Stimulated activated effector memory CD8-positive, alpha-beta T cell treated with anti-CD3 and anti-CD28 coated beads, Interleukin-12 subunit alpha, Interleukin-12 subunit beta, amount 100 ng/mL, for 72 hours (primary cell): Measurements from ENCODE around the gene TPO.
"Not testable (repeated sequence)": the region's sequence is repeated elsewhere in the genome, so short reads cannot be mapped to it uniquely, and the experiment has no call there.

Experiments used
- ATAC-seq: fragments of 150-1000 bp; cut with Tn5 transposase; 2 replicates; pipeline ENCODE4 v1.10.0; 2021
- DNase-seq, 2 donors: peaks; one replicate each; pipeline ENCODE4 v3.0.0; 2021 to 2022; ENCODE audit warnings: low spot score in 2 of 2
- H3K27ac Mint-ChIP-seq: one replicate; pipeline ENCODE4 v1.8.0; 2022; ENCODE audit warnings: mild to moderate bottlenecking, mixed read lengths
- H3K36me3 Mint-ChIP-seq: one replicate; pipeline ENCODE4 v1.8.0; 2022; ENCODE audit warnings: mild to moderate bottlenecking, mixed read lengths
- H3K4me1 Mint-ChIP-seq: one replicate; pipeline ENCODE4 v1.8.0; 2022; ENCODE audit warnings: mixed read lengths
- H3K4me3 Mint-ChIP-seq: one replicate; pipeline ENCODE4 v1.8.0; 2022; ENCODE audit warnings: mild to moderate bottlenecking, mixed read lengths
- H3K9me3 Mint-ChIP-seq: one replicate; pipeline ENCODE4 v1.8.0; 2022; ENCODE audit warnings: mixed read lengths

Gene TPO

DNA sequence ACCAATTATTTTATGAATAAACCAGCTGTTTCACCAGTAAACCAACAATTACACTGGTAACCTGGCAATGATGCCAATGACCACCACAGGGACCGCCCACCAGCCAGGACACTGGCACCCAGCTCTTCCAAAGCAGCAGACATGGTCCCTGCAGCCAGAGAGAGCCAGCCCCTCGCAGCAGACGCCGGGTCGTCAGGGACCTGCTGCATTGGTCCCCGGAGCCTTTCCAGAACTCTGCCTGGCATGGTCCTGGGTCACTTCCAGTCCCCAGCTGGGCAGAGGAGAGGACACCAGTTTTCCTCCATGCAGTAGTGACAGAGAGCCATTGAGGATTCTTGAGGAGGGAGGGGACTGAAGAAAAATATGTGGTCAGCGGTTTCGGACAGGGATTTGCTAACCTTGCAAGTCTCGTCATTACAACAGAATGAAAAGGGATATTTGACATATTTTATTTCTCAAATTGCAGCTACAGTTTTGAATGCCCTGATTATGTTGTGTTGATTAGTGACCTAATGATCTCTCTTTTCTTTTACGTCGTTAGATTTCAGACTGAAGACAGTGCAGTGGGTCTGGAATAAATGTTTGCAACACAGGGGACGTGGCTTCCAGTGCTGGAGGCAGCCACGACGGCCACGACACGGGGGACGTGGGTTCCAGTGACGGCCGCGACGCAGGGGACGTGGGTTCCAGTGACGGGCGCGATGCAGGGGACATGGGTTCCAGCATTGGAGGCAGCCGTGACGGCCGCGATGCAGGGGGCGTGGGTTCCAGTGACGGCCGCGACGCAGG, 154.5 kb downstream of the TPO start:
- no peak for ATAC-seq
- H3K4me3 Mint-ChIP-seq: no peak overlapping the region
- H3K4me1 Mint-ChIP-seq: no peaks in the 10 kb centered on the region
- H3K36me3 Mint-ChIP-seq: no peaks in the 10 kb centered on the region
- peaks cover 3% of the 10 kb centered on the region for H3K9me3 Mint-ChIP-seq
- no peak for DNase-seq
- no peak overlapping the region for H3K27ac Mint-ChIP-seq

DNA sequence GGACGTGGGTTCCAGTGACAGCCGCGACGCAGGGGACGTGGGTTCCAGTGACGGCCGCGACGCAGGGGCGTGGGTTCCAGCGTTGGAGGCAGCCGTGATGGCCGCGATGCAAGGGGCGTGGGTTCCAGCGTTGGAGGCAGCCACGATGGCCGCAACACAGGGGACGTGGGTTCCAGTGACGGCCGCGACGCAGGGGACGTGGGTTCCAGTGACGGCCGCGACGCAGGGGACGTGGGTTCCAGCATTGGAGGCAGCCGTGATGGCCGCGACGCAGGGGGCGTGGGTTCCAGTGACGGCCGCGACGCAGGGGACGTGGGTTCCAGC, 155.0 kb downstream of the TPO start:
- not testable (repeated sequence) for ATAC-seq, H3K27ac Mint-ChIP-seq, H3K4me3 Mint-ChIP-seq, DNase-seq, H3K4me1 Mint-ChIP-seq, H3K9me3 Mint-ChIP-seq, H3K36me3 Mint-ChIP-seq

DNA sequence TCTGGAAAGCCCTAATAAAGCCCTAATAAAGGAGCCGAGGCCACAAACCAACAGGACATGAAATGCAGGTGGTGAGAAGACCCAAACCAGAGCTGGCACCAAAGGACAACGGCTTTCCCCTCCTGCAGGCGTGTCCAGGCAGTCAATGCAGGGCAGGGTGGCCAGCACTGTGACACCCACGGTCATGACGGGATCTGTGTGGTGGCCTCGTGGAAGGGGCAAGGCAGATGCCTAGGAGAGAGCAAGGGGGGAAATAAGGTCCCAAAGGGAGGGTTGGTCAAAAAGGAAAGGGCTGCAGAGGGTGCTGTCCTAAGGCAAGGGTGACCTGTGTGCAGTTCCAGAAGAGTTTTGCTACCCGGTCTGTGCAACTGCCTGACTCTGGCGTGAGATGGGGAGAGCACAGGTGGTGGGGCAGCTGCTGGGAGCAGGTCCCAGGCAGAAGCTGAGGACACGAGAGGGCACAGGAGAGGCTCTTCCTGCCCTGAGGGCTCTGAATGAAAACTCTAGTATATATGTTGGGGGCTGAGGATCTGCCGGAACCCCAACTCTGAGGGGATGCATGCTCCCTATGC, 156.7 kb downstream of the TPO start:
- DNase-seq: no peak
- H3K36me3 Mint-ChIP-seq: no peaks in the 10 kb centered on the region
- peak; percentile 19 for ATAC-seq
- H3K9me3 Mint-ChIP-seq: peaks cover 3% of the 10 kb centered on the region
- no peak overlapping the region for H3K4me3 Mint-ChIP-seq
- no peak overlapping the region for H3K27ac Mint-ChIP-seq
- H3K4me1 Mint-ChIP-seq: no peaks in the 10 kb centered on the region

DNA sequence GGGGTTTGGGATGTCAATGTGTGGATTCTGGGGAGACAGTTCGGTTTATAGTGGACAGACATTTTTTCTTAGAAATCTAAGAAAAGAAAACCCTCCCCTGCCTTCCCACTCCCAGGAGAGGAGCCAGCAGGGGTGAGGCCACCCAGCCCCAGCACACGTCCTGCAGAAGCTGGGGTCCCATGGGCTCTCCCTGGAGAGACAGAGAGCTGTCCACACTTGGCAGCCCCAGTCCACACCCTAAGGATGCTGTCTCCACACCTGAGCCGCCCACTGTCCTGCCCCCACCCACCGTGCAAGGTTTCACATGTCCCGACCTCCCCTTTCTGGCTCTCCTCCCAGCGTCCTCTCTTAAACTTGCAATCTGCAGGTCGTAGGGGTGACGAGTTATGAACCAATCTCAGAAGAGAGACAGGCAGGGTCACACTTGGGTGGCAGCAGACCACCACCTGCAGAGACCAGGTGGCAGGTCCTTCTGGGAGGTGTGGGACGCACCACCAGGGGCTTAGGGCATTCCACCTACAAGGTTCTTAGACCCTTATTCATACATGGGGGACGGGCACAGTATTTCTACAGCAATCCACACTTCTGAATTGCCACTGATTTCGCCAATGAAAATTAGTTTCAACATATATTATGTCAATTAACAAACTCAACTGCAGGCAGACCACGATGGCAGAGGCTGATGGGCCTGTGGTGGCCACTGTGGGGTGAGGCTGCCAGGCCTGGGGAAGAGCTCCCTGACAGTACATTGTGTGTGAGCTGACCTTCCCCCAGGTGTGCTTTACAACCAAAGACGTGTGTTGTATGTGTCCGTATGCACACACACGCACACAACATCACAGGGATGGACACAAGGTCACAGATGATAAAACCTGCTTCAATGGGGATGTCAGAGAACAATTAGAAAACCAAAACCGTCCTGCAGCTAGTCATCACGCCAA, 158.5 kb downstream of the TPO start:
- peaks cover 3% of the 10 kb centered on the region for H3K9me3 Mint-ChIP-seq
- ATAC-seq (no peak), DNase-seq (no peak)
- H3K27ac Mint-ChIP-seq: no peak overlapping the region
- no peaks in the 10 kb centered on the region for H3K4me1 Mint-ChIP-seq
- H3K4me3 Mint-ChIP-seq: no peak overlapping the region
- no peaks in the 10 kb centered on the region for H3K36me3 Mint-ChIP-seq

DNA sequence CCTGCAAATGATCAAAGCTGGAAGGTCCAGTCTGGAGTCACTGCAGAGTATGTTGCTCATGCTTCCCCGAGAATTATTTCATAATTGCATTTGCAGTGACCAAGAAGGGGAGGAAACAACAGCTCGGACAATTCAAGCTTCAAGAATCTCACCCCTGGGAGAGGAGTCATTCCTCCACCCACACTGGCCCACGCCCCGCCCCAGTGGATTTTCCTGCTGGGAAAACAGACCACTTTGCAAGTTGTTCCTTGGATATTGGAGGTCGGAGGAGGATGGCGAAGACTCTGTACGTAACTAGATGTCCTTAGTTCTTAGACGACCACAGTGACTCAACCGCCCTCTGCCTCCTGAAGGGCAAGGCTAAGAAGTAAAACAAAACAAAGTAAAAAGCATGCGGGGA, 159.4 kb downstream of the TPO start:
- peaks cover 3% of the 10 kb centered on the region for H3K9me3 Mint-ChIP-seq
- DNase-seq: no peak
- no peak for ATAC-seq
- H3K4me1 Mint-ChIP-seq: no peaks in the 10 kb centered on the region
- H3K4me3 Mint-ChIP-seq: no peak overlapping the region
- no peak overlapping the region for H3K27ac Mint-ChIP-seq
- H3K36me3 Mint-ChIP-seq: no peaks in the 10 kb centered on the region

DNA sequence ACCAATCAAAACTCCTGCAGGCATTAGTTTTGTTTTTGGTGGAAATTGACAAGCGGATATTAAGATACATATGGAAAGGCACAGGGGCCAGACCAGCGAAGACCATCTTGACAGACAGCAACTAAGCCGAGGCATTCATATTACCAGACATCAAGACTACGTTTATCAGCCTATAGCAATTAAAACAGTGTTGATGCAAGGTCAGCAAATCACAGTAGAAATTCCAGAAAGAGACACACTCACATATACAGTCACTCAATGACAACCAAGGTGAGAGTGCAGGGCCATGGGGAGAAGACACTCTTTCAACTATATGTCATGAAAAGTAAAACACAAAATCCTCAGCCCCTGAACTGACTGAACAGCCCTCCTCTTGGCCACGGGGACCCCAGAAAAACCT, 164.6 kb downstream of the TPO start:
- ATAC-seq (no peak), DNase-seq (no peak)
- H3K9me3 Mint-ChIP-seq: peaks cover 2% of the 10 kb centered on the region
- no peak overlapping the region for H3K4me3 Mint-ChIP-seq
- H3K36me3 Mint-ChIP-seq: no peaks in the 10 kb centered on the region
- H3K27ac Mint-ChIP-seq: no peak overlapping the region
- H3K4me1 Mint-ChIP-seq: no peaks in the 10 kb centered on the region

DNA sequence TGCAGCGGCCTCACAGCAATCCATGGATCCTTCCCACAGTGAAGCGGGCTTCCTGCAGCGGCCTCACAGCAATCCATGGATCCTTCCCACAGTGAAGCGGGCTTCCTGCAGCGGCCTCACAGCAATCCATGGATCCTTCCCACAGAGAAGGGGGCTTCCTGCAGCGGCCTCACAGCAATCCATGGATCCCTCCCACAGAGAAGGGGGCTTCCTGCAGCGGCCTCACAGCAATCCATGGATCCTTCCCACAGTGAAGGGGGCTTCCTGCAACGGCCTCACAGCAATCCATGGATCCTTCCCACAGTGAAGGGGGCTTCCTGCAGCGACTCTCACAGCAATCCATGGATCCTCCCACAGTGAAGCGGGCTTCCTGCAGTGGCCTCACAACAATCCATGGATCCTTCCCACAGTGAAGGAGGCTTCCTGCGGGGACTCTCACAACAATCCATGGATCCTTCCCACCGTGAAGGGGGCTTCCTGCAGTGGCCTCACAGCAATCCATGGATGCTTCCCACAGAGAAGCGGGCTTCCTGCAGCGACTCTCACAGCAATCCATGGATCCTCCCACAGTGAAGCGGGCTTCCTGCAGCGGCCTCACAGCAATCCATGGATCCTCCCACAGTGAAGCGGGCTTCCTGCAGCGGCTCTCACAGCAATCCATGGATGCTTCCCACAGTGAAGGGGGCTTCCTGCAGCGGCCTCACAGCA, 168.1 kb downstream of the TPO start:
- not testable (repeated sequence) for ATAC-seq, H3K27ac Mint-ChIP-seq, DNase-seq, H3K9me3 Mint-ChIP-seq, H3K4me1 Mint-ChIP-seq, H3K36me3 Mint-ChIP-seq, H3K4me3 Mint-ChIP-seq

DNA sequence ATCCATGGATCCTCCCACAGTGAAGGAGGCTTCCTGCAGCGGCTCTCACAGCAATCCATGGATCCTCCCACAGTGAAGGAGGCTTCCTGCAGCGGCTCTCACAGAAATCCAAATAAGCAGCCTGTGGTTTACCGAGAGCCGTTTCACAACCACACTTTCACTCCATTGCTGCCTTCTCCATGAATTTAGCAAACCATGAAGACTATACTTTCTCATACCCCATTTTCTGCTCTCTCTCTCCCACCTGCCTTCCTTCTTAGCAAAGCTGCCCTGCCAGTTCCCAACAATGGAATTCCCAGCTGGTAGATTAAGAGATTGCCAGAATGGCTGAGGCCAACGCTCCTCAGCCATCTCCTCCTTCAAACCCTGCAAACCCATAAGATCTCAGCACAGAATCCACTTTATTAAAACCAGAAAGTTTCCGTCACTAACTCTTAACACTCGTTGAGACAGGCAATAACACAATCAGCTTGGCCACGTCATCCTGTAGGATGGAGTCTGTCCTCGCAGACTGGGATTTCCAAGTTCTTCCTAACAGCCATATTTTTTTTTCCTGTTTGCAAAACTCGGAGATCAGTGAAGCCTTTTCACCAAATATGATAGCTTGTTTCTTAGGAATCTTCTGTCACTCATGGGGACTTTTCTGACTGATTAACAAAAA, 168.8 kb downstream of the TPO start:
- Mint-ChIP-seq H3K36me3 (no peaks in the 10 kb centered on the region), H3K4me1 (no peaks in the 10 kb centered on the region), H3K9me3 (peaks cover 2% of the 10 kb centered on the region), H3K4me3 (no peak overlapping the region), H3K27ac (no peak overlapping the region)
- DNase-seq: no peak
- no peak for ATAC-seq

DNA sequence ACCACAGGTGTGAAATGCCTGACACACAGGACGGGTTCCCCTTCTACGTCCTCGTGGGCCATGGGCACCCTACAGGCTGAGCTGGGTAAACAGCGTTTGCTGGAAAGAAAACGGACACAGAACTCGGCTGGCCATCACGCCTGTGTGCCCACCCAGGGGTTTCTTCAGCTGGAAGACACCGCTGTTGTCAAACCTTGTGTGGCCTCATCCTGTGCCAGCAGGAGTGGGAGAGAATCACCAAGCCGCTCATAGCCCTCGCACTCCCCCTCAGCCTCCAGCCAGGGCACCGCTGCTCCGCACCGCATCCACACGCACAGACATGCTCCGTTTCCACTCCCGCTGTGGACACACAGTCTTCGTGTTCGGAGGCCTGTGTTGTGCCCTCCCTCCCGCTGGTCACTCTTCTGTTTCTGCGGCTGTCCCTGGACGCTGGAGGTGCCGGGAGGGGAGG, 169.7 kb downstream of the TPO start:
- ATAC-seq (no peak), DNase-seq (no peak)
- Mint-ChIP-seq H3K9me3 (peaks cover 2% of the 10 kb centered on the region), H3K4me1 (no peaks in the 10 kb centered on the region), H3K27ac (no peak overlapping the region), H3K4me3 (no peak overlapping the region), H3K36me3 (no peaks in the 10 kb centered on the region)

DNA sequence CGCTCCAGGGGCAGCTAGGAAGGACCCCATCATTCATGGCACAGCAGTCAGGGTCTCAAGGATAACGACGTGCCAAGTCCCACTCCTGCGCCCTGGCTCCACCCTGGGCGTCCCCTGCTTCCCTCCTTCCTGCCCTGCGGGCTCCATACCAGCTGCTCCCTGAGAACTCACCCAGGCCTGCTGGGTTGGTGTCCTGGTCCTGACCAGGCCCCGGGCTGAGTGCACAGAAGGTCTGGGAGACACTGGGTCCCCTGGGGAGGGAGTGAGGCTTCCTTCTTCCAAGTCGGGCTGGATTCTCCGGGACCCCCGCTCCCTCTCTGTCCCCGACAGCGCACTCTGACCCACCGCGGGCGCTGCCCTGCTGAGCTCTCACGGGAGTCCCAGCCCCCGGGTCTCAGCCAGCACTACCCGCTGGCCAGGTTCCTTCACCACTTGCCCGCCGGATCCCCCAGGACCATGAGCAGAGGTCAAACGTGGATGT, 170.8 kb downstream of the TPO start:
- ATAC-seq (no peak), DNase-seq (no peak)
- no peaks in the 10 kb centered on the region for H3K4me1 Mint-ChIP-seq
- H3K4me3 Mint-ChIP-seq: no peak overlapping the region
- peaks cover 2% of the 10 kb centered on the region for H3K9me3 Mint-ChIP-seq
- H3K27ac Mint-ChIP-seq: no peak overlapping the region
- no peaks in the 10 kb centered on the region for H3K36me3 Mint-ChIP-seq

DNA sequence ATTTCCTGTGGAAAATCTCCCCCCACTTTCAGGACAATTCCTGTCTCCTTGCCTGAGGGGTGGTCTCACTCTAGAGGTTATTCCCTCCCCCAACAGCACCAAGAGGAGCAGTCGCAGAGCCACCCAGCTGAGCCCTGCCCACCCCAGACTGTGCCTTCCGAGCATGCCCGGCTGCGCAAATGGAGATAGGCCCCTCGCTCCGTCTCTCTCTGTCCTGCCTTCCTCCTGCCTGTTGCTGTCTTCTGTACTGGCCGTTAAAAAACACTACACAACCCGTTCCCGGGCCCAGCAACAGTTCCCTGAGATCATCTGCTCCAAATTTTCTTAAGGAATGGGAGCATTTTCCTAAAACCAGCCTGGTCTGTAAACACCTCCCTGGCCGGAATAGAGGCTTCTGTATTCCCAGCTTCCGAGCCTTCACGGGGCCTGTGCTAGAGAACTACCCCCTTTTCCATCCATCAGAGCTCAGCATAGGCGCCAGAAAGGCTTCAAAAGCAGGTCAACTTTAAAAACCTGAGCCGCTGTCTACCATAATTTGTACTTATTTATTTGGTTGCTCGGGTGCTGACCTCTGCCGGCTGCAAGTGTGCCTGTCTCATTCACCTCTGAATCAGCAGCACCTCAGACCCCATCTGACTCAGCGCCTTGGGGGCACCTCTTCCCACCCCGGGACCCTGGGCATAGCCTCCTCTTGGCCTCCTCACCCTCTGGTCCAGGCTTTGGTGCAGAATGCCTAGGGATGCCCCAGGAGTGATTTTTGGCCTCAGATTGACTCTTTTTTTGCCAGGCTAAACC, 171.6 kb downstream of the TPO start:
- Mint-ChIP-seq H3K9me3 (peaks cover 2% of the 10 kb centered on the region), H3K36me3 (no peaks in the 10 kb centered on the region), H3K4me1 (no peaks in the 10 kb centered on the region), H3K4me3 (no peak overlapping the region), H3K27ac (no peak overlapping the region)
- ATAC-seq (no peak), DNase-seq (no peak)

DNA sequence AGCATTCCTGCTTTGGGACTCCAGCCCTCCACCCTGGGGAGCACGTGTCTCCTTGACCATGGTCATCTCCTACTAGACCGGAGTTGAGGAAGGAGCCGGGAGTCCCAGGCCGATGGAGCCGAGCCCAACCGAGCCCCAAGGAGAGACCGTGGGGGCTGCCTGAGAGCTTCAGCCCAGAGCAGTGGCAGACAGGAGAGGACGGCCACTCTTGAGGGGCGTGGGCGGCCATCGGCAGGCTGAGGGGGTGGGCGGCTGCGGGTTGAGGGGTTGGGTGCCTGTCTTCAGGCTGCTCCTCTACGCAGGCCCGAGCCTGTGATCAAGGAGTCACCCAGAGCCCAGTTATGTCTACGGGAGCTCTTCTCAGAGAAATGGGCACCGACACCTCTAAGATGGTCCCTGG, 172.4 kb downstream of the TPO start:
- H3K27ac Mint-ChIP-seq: no peak overlapping the region
- H3K9me3 Mint-ChIP-seq: peaks cover 2% of the 10 kb centered on the region
- no peaks in the 10 kb centered on the region for H3K36me3 Mint-ChIP-seq
- no peak overlapping the region for H3K4me3 Mint-ChIP-seq
- ATAC-seq (no peak), DNase-seq (no peak)
- no peaks in the 10 kb centered on the region for H3K4me1 Mint-ChIP-seq

DNA sequence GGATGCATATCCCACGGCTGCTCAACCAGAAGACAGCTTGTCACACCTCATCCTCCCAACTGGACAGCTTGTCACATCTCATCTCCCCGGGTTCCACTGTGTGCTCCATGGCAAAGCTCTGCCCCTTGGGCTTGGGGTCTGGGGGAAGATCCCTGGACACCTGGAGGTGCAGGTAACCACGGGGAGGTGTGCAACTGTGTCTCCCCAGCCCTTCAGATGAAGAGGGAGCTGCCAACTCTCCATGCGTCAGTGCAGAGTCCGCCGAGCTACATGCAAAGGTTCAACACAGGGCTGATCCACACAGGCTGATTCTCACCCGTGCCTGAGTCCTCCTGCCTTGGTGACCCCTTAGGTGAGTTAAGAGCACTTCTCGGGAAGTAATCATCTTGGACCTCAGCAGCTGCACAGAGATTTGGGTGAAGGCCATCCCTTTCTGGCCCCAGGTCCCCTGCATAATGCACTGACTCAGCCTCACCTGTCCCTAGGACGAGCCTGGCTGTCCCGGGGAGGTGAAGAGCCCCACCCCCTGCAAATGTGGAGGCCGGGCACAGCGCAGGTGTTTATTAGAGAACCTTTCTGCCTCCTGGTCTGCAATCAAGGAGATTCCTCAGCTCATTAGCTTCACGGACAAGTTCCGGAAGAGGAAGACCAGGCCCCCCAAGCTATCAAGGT, 173.1 kb downstream of the TPO start:
- H3K4me3 Mint-ChIP-seq: no peak overlapping the region
- no peak overlapping the region for H3K27ac Mint-ChIP-seq
- no peak for ATAC-seq
- H3K4me1 Mint-ChIP-seq: no peaks in the 10 kb centered on the region
- H3K36me3 Mint-ChIP-seq: no peaks in the 10 kb centered on the region
- no peak for DNase-seq
- peaks cover 2% of the 10 kb centered on the region for H3K9me3 Mint-ChIP-seq
